A673 (cell line): ENCODE results near the gene REN. TPM values are rescaled to one million over a fixed set of nuclear protein-coding genes. Genes with fewer than 3 reads are reported as not detected.

Experiments
- BruUV-seq: library from RNA; stranded (reverse); fragments of 400-500 nt; replicated peaks from 2 replicates; lab custom pipeline; 2021; lab: Mats Ljungman, UMichigan
- CTCF ChIA-PET: fragments of 300-600 bp; sonication (Branson Sonifier 250); formaldehyde crosslinking; loops from one replicate; lab custom pipeline; 2022; ENCODE audit warnings: antibody characterized with exemption; lab: Charles Lee
- POLR2A ChIA-PET: fragments of 300-600 bp; sonication (Branson Sonifier 250); formaldehyde crosslinking; loops from one replicate; lab custom pipeline; 2022; ENCODE audit warnings: antibody characterized with exemption; ENCODE audit not compliant: low non-redundant PET; lab: Charles Lee
- DNase-seq: peaks from one replicate; pipeline ENCODE4 v3.0.0-alpha.2; 2015; ENCODE audit warnings: low spot score
- H3K27ac ChIP-seq: fragments of 200-600 bp; sonication (generic); 2 replicates; pipeline ENCODE4 v1.5.1; 2016; ENCODE audit warnings: mixed run types, low read depth, mild to moderate bottlenecking, mixed read lengths, antibody characterized with exemption, low read length; ENCODE audit not compliant: poor library complexity, severe bottlenecking
- H3K27me3 ChIP-seq: fragments of 200-600 bp; sonication (generic); replicated peaks from 2 replicates; pipeline ENCODE4 v1.6.1; 2017; ENCODE audit warnings: mixed run types, low read depth, mild to moderate bottlenecking, mixed read lengths, antibody characterized with exemption, low read length; ENCODE audit not compliant: insufficient read depth, poor library complexity
- H3K36me3 ChIP-seq: fragments of 200-600 bp; sonication (generic); 2 replicates; pipeline ENCODE4 v1.6.1; 2016; ENCODE audit warnings: mixed run types, mild to moderate bottlenecking, mixed read lengths, antibody characterized with exemption, low read length; ENCODE audit not compliant: insufficient read depth, poor library complexity, severe bottlenecking
- H3K4me1 ChIP-seq: fragments of 200-600 bp; sonication (generic); 2 replicates; pipeline ENCODE4 v1.6.1; 2017; ENCODE audit warnings: mixed run types, mild to moderate bottlenecking, mixed read lengths, antibody characterized with exemption, low read length; ENCODE audit not compliant: insufficient read depth, poor library complexity, severe bottlenecking
- H3K4me3 ChIP-seq: fragments of 200-600 bp; sonication (generic); 2 replicates; pipeline ENCODE4 v1.5.1; 2016; ENCODE audit warnings: low read depth, mixed run types, mild to moderate bottlenecking, mixed read lengths, low read length; ENCODE audit not compliant: poor library complexity, severe bottlenecking
- H3K9me3 ChIP-seq: fragments of 200-600 bp; sonication (generic); 2 replicates; pipeline ENCODE4 v1.6.1; 2016; ENCODE audit warnings: mixed run types, low read depth, mild to moderate bottlenecking, mixed read lengths, antibody characterized with exemption, low read length; ENCODE audit not compliant: poor library complexity, severe bottlenecking
- EZH2 ChIP-seq: fragments of 200-600 bp; sonication (generic); IDR thresholded peaks from 2 replicates; pipeline ENCODE4 v1.6.1; 2017; ENCODE audit warnings: borderline replicate concordance, low read depth, mild to moderate bottlenecking, mixed read lengths, antibody characterized with exemption, low read length; ENCODE audit not compliant: poor library complexity, severe bottlenecking
- intact Hi-C: fragments of 100-400 bp; cut with micrococcal nuclease; formaldehyde crosslinking; loops from one replicate; pipeline ENCODE4 v1.10.0; 2022; ENCODE audit not compliant: unreplicated experiment
- total RNA-seq: library from RNA; stranded (reverse); gene quantifications from 2 replicates; pipeline ENCODE4 v1.2.3, GENCODE V29; 2021
- TF ChIP-seq, protein P1 (sequence below): fragments of 300-800, 200-600 bp; sonication (generic); conservative IDR thresholded peaks from 2 replicates; pipeline ENCODE4 v1.5.1; 2017; ENCODE audit warnings: low read depth, mild to moderate bottlenecking, antibody characterized with exemption, low read length, moderate library complexity, mixed read lengths

REN gene
- total RNA-seq, 1 experiment from 2014 or later = not detected

- peaks cover 6% of the 10 kb centered on the region for H3K4me1 ChIP-seq
- H3K9me3 ChIP-seq = no peaks in the 10 kb centered on the region
- POLR2A ChIA-PET = no interaction called here
- no peak overlapping the region for H3K27ac ChIP-seq
- no peaks in the 10 kb centered on the region for H3K36me3 ChIP-seq
- CTCF ChIA-PET = no interaction called here
- no peak for TF ChIP-seq EZH2
- TF ChIP-seq, protein P1, sequence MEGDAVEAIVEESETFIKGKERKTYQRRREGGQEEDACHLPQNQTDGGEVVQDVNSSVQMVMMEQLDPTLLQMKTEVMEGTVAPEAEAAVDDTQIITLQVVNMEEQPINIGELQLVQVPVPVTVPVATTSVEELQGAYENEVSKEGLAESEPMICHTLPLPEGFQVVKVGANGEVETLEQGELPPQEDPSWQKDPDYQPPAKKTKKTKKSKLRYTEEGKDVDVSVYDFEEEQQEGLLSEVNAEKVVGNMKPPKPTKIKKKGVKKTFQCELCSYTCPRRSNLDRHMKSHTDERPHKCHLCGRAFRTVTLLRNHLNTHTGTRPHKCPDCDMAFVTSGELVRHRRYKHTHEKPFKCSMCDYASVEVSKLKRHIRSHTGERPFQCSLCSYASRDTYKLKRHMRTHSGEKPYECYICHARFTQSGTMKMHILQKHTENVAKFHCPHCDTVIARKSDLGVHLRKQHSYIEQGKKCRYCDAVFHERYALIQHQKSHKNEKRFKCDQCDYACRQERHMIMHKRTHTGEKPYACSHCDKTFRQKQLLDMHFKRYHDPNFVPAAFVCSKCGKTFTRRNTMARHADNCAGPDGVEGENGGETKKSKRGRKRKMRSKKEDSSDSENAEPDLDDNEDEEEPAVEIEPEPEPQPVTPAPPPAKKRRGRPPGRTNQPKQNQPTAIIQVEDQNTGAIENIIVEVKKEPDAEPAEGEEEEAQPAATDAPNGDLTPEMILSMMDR = no peak
- BruUV-seq = no TSS peak
- DNase-seq = no peak
- H3K27me3 ChIP-seq = no peaks in the 10 kb centered on the region
- no peak overlapping the region for H3K4me3 ChIP-seq
- intact Hi-C loops = no loop called here
Measured at GRCh38 chr1:204146965-204147364, 19.2 kb downstream of the REN start.

DNA sequence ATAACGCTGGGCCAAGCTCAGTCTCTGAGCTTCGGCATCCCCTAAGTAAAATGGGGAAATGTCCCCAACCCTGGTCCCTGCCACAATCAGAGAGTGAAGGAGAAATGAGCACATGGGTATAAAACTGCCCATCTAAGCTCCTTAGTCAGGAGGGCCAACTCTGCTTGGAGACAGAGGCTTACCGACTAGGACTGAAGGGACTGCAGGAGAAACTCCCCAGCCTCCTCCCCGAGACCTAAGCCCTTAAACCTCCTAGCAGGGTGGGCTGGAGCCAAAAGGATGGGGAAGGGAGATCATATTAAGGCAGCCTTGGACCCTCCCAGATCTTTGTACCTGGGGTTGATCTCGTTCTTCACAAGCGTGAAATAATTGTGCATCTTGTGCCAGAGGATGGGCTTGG, 19.8 kb downstream of the REN start:
- Histone ChIP-seq H3K9me3 (no peaks in the 10 kb centered on the region), H3K27me3 (no peaks in the 10 kb centered on the region), H3K4me1 (peaks cover under 1% of the 10 kb centered on the region), H3K4me3 (no peak overlapping the region), H3K36me3 (no peaks in the 10 kb centered on the region), H3K27ac (no peak overlapping the region)
- no TSS peak for BruUV-seq
- intact Hi-C loops = no loop called here
- CTCF ChIA-PET = no interaction called here
- POLR2A ChIA-PET = no interaction called here
- DNase-seq = no peak
- TF ChIP-seq, protein P1 = no peak
- TF ChIP-seq EZH2 = no peak

- intact Hi-C loops = no loop called here
- no peak for DNase-seq
- Histone ChIP-seq H3K27ac (no peak overlapping the region), H3K36me3 (no peaks in the 10 kb centered on the region), H3K4me3 (no peak overlapping the region), H3K4me1 (no peaks in the 10 kb centered on the region), H3K9me3 (no peaks in the 10 kb centered on the region), H3K27me3 (no peaks in the 10 kb centered on the region)
- BruUV-seq = no TSS peak
- CTCF ChIA-PET = no interaction called here
- POLR2A ChIA-PET = interaction anchor here (0.6 kb wide), 1 partner anchor 74 kb away, joined by 5 read pairs; no protein-coding TSS in a partner anchor
- TF ChIP-seq, protein P1 = no peak
- TF ChIP-seq EZH2 = no peak
Measured at GRCh38 chr1:204145033-204145504, 21.1 kb downstream of the REN start.
